GM12875 (cell line): ENCODE data around the gene MAP4K2.
"Not testable (repeated sequence)": the region's sequence is repeated elsewhere in the genome, so short reads cannot be mapped to it uniquely, and the experiment has no call there.

Experiments
- H3K4me3 ChIP-seq: one replicate; pipeline ENCODE4 v1.5.1; 2011; ENCODE audit warnings: low read depth, low read length, control low read depth
- CTCF ChIP-seq: IDR thresholded peaks from 2 replicates; pipeline ENCODE4 v1.5.1; 2011; ENCODE audit warnings: low read depth, mild to moderate bottlenecking, control low read depth, inconsistent platforms, low read length, moderate library complexity, borderline replicate concordance; ENCODE audit not compliant: insufficient read depth

The MAP4K2 gene

GRCh38 chr11:64823568-64824119 lies 20.6 kb upstream of the MAP4K2 start:
- H3K4me3 ChIP-seq: no peak overlapping the region
- no peak for TF ChIP-seq CTCF

- no peak for TF ChIP-seq CTCF
- no peak overlapping the region for H3K4me3 ChIP-seq
These were observed 14.5 kb upstream of the MAP4K2 start for GRCh38 chr11:64817476-64817875.

- not testable (repeated sequence) for H3K4me3 ChIP-seq
These were observed 12.4 kb upstream of the MAP4K2 start for GRCh38 chr11:64815433-64815832.

- no peak for TF ChIP-seq CTCF
- no peak overlapping the region for H3K4me3 ChIP-seq
These were observed 11.7 kb upstream of the MAP4K2 start for GRCh38 chr11:64814712-64815187.

- H3K4me3 ChIP-seq: no peak overlapping the region
- no peak for TF ChIP-seq CTCF
These were observed 10.8 kb upstream of the MAP4K2 start for GRCh38 chr11:64813826-64814225.

GRCh38 chr11:64810891-64811272 lies 7.9 kb upstream of the MAP4K2 start:
- TF ChIP-seq CTCF: no peak
- peak overlapping the region; percentile 81 for H3K4me3 ChIP-seq

- H3K4me3 ChIP-seq: peak within 1 kb of the TSS; percentile 81
- no peak for TF ChIP-seq CTCF
These were observed 7.4 kb upstream of the MAP4K2 start, which contains the start of gene MEN1 for GRCh38 chr11:64810271-64810890. TSS of gene MEN1 (minus strand) at chr11:64810551. CDS start at chr11:64810109, 442 bp downstream.
